NT2/D1 (cell line): Measurements from ENCODE around the gene ARPP21.

Experiments used
- DNase-seq: peaks from one replicate; pipeline ENCODE4 v3.0.0-alpha.2; 2011; ENCODE audit warnings: low read depth, low spot score
- H3K27me3 ChIP-seq: 2 replicates; pipeline ENCODE4 v1.6.0; 2011; ENCODE audit warnings: mild to moderate bottlenecking; ENCODE audit not compliant: insufficient read length, insufficient read depth
- H3K36me3 ChIP-seq: 2 replicates; pipeline ENCODE4 v1.6.1; 2011; ENCODE audit warnings: mild to moderate bottlenecking, low read length, mixed read lengths; ENCODE audit not compliant: insufficient read depth, insufficient read length
- H3K4me1 ChIP-seq: 2 replicates; pipeline ENCODE4 v1.5.1; 2011; ENCODE audit not compliant: insufficient read depth, insufficient read length
- H3K4me3 ChIP-seq: 2 replicates; pipeline ENCODE4 v1.5.1; 2011; ENCODE audit warnings: low read depth; ENCODE audit not compliant: insufficient read length
- H3K9ac ChIP-seq: 2 replicates; pipeline ENCODE4 v1.6.0; 2011; ENCODE audit warnings: low read depth; ENCODE audit not compliant: insufficient read length
- H3K9me3 ChIP-seq: 2 replicates; pipeline ENCODE4 v1.5.1; 2011; ENCODE audit warnings: mild to moderate bottlenecking, low read length; ENCODE audit not compliant: insufficient read depth
- SUZ12 ChIP-seq: IDR thresholded peaks from 2 replicates; pipeline ENCODE4 v1.6.1; 2011; ENCODE audit not compliant: insufficient read length, insufficient read depth; ENCODE audit errors: extremely low read depth
- YY1 ChIP-seq: IDR thresholded peaks from 2 replicates; pipeline ENCODE4 v1.6.1; 2011; ENCODE audit not compliant: insufficient read length, insufficient read depth
- ZNF274 ChIP-seq: IDR thresholded peaks from 2 replicates; pipeline ENCODE4 v1.6.1; 2011; ENCODE audit warnings: mild to moderate bottlenecking, low read depth, low read length

ARPP21 gene

DNA sequence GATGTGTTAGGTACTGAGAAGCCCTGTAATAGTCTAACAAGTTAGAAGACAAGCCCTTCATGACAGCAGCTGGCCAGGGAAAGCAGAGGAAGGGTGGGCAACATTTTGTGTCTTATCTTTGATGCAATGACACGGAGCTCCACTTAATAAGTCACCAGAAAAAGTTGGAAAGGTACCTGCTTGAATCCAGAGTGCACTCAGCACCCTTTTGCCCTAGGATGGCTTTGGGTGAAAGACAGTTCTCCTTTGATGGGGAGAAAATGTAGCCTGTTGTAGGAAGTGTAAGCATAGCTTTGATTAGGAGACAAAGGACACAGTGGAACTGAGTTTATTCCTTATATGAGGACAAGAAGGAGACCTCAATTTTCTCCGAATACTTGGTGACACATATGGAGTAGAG is 137.0 kb downstream of the ARPP21 start:
- DNase-seq, result no peak
- Histone ChIP-seq H3K9me3 (no peaks in the 10 kb centered on the region), H3K27me3 (no peaks in the 10 kb centered on the region), H3K9ac (no peak overlapping the region), H3K4me1 (no peaks in the 10 kb centered on the region), H3K36me3 (no peaks in the 10 kb centered on the region), H3K4me3 (no peak overlapping the region)
- TF ChIP-seq YY1, result no peak
- TF ChIP-seq SUZ12, result no peak
- no peak for TF ChIP-seq ZNF274

DNA sequence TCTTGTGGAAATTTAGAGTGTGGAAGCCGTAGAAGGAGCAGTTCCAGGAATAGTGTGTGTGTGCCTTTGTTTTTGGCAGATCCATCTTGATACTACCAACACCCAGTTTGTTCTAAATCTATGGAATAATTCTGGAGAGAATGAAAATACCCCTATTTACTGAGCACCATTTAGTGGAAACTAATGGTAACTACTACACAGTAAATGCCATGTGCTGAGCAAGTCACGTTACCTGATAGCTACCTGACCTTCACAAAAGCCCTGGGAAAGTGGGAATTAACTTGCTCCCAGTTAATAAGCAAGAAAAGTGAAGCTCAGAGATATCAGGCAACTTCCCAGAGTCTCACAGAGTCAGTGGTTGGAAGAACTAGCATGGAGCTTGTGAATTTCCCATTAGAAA is 137.7 kb downstream of the ARPP21 start:
- Histone ChIP-seq H3K9ac (no peak overlapping the region), H3K9me3 (no peaks in the 10 kb centered on the region), H3K4me3 (no peak overlapping the region), H3K36me3 (no peaks in the 10 kb centered on the region), H3K4me1 (no peaks in the 10 kb centered on the region), H3K27me3 (no peaks in the 10 kb centered on the region)
- DNase-seq, result no peak
- no peak for TF ChIP-seq YY1

DNA sequence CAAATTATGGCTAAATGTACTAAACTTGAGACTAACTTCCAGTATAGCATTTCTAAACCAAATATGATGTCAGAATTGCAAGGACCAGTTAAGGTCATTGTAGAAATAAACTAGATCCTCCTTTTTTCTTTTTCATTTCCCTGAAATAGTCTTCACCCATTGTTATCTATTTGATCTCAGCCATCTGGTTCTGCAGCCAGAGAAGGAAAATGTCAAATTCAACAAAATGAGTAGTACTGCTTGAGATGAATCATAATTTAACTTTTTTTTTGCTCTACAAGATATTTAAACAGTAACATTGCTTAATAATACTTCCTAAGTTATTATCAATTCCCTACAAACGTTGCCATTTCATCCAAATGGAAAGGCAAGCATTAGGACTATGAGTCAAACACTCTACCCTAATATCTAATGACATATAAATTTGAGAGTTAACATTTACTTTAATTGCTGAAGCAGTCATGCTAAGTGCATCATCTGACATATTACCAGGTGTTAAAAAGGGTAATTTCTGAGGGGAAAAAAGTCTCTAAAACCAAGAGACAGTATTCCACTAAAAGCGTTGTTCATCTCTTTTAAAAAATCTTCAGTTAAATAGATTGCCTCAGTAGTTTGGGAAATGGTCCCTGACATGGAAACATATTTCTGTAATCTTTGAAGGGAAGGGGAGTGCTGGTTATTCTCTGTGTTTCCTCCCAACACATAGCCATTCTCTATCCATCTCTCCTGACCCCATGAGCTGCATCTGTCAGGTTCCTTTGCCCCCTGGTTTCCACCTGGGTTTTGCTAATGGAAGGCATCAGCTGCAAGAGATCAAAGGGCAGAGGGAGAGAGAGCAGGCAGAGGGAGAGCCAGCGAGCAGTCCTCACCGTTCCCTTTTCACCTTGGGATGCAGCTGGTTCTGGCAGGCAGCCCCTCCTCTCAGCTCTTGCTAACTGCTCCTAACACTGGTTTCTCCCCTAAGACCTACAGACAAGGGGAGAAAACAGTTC is 138.5 kb downstream of the ARPP21 start:
- Histone ChIP-seq H3K9me3 (no peaks in the 10 kb centered on the region), H3K9ac (no peak overlapping the region), H3K36me3 (no peaks in the 10 kb centered on the region), H3K4me3 (no peak overlapping the region), H3K4me1 (no peaks in the 10 kb centered on the region), H3K27me3 (no peaks in the 10 kb centered on the region)
- no peak for TF ChIP-seq ZNF274
- no peak for TF ChIP-seq SUZ12
- TF ChIP-seq YY1, result no peak
- no peak for DNase-seq

DNA sequence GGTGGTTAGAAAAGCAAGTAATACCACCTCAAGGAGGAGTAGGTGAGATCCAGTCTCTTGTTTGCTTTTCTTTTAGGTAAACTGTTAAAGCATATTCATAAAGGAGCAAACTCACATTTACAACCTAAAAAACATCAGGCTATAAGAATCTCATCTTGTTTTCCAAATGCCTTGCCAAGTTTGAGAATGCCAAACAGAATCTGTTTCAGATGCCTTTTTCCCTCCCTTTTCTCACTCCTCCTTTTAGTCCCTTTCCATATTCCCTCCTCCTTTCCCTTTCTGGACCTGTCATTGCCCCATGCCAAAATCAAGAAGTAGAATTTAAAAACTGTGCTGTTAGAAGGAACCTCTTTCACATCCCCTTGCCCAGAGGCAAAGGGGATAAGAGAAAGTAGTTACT is 140.3 kb downstream of the ARPP21 start:
- H3K36me3 ChIP-seq, result no peaks in the 10 kb centered on the region
- H3K9me3 ChIP-seq, result no peaks in the 10 kb centered on the region
- no peaks in the 10 kb centered on the region for H3K27me3 ChIP-seq
- no peak overlapping the region for H3K4me3 ChIP-seq
- no peak for DNase-seq
- H3K4me1 ChIP-seq, result no peaks in the 10 kb centered on the region
- TF ChIP-seq YY1, result no peak
- H3K9ac ChIP-seq, result no peak overlapping the region

DNA sequence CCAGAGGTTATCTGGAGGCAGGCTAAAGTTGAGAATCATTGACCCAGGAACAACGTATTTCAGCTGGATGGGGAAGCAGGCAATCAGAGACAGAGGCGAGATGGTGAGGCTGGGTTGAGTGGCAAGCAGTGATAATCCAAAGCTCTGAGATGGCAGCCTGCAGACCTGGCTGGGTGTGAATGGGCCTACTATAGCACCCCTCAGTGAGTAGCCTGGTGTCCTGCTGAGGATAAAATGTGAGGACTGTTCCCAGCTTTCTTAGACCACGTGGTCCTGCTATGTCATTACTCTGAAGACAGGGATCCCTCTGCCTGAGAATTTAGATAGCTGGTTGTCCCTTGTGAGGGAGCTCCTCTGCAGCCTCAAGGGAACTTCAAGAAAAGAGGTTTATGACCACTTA is 141.5 kb downstream of the ARPP21 start:
- no peaks in the 10 kb centered on the region for H3K4me1 ChIP-seq
- no peak for TF ChIP-seq SUZ12
- TF ChIP-seq ZNF274, result no peak
- no peak for TF ChIP-seq YY1
- no peaks in the 10 kb centered on the region for H3K9me3 ChIP-seq
- no peak for DNase-seq
- H3K9ac ChIP-seq, result no peak overlapping the region
- no peaks in the 10 kb centered on the region for H3K36me3 ChIP-seq
- no peak overlapping the region for H3K4me3 ChIP-seq
- H3K27me3 ChIP-seq, result no peaks in the 10 kb centered on the region

DNA sequence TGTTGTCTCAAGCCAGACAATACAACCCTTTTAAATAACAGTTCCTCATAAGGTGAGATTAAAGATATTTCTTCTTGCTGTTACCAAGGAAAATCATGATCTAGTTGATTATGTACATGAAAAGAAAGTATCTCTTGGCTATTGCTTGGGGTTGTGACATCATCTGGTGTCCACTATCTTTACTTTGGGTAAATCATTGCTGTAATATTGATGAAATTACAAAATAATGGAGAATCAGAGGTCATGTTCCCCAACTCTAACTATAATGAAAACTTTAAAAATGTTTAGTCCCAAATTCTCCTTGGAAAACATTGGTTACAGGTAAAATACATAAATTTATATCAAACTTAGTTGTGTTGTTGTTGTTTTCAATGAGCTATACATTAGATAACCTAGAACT is 142.2 kb downstream of the ARPP21 start:
- H3K4me1 ChIP-seq, result no peaks in the 10 kb centered on the region
- no peak for DNase-seq
- no peaks in the 10 kb centered on the region for H3K27me3 ChIP-seq
- no peak overlapping the region for H3K9ac ChIP-seq
- TF ChIP-seq SUZ12 (no peak), ZNF274 (no peak), YY1 (no peak)
- no peaks in the 10 kb centered on the region for H3K36me3 ChIP-seq
- H3K9me3 ChIP-seq, result no peaks in the 10 kb centered on the region
- H3K4me3 ChIP-seq, result no peak overlapping the region

DNA sequence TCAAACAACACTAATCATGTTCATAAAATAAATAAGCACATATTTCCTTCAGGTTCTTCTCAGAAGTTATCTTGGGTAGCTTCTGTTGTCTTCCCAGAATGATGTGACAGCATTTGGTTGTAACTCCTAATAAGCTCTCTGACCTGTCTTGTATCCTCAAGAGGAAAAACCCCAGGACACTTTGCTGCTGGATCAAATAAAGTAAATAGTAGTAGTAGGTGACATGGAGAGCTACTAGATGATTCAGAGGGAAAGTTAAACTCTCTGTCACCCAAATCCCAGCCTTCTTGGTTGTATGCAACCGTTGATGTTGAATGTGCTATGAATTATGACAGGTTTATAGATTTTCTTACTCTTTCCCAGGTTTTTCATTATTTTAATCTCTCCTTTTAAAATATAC is 143.0 kb downstream of the ARPP21 start:
- no peak for TF ChIP-seq ZNF274
- TF ChIP-seq YY1, result no peak
- TF ChIP-seq SUZ12, result no peak
- H3K36me3 ChIP-seq, result no peaks in the 10 kb centered on the region
- H3K4me1 ChIP-seq, result no peaks in the 10 kb centered on the region
- DNase-seq, result no peak
- H3K4me3 ChIP-seq, result no peak overlapping the region
- H3K9me3 ChIP-seq, result no peaks in the 10 kb centered on the region
- no peak overlapping the region for H3K9ac ChIP-seq
- no peaks in the 10 kb centered on the region for H3K27me3 ChIP-seq
